Measurements from ENCODE around the gene FNIP2.
"Not testable (repeated sequence)": the region's sequence is repeated elsewhere in the genome, so short reads cannot be mapped to it uniquely, and the experiment has no call there.

FNIP2 gene

DNA sequence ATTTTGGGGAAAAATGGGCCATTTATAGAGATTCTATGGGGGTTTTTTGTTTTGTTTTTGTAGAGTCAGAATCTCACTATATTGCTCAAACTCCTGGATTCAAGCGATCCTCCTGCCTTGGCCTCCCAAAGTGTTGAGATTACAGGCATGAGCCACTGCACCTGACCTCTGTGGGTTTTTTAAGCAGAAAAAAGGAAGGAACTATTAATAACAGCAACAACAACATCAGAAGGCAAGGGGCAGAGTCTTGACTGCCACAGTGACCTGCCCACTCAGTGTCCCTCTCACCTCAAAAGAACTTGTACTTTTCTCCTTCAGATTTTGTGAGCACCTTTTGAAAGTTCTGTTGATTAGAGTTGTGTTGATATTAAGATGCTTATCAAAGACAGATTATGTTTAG is 48.1 kb downstream of the FNIP2 start:
- DNase-seq (ENCODE audit: low read depth) = no peak

DNA sequence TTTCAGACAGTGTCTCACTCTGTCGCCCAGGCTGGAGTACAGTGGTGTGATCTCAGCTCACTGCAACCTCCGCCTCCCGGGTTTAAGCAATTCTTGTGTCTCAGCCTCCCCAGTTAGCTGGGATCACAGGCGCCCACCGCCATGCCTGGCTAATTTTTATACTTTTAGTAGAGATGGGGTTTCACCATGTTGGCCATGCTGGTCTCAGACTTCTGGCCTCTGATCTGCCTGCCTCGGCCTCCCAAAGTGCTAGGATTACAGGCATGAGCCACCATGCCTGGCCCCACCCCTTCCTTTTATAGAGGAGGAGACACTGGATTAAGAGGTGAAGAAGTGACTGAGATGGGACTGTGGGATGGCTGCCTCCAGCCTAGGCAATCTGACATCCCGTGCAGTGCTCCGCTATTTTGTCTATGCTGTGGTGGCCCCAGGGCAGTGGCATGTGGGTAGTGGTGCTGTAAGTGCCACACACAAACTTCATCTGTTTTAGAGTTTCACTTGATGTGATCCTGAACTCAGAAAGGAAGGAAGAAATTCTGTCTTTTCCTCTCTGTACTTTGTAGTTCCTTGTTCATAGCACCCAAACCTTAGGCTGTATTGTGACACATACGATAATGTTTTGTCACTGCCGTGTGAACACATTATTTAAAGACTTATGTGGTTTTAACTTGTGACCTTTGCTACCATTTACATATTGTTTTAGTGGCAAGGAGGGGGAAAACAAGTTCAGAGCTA is 48.9 kb downstream of the FNIP2 start:
- no peak for DNase-seq (ENCODE audit: low read depth)

DNA sequence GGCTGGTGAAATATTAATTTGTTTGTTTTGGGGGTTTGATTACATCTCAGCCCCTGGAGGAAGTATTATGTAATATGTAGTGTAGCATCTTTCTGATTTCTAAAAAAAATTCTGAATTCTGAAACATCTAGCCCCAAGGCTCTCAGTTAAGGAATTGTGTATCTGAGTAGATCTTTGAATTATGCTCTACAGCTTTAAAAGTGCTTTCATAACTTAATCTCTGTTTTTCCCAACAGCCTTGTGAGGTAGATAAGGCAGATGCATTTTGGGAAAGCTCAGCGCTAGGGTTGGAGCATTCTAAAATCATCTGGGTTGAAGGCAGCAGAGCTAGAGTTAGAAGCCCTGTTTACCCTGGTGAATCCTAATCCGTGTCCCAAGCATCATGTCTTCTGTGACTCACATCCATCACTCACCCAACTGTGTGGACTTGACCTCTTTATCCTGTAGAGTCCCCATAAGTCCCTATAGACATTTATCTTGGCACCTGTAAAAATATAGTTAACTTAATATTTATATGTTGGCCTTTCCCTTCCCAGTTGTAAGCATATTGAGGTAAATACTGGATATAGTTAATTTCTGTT is 49.8 kb downstream of the FNIP2 start:
- no peak for DNase-seq (ENCODE audit: low read depth)

DNA sequence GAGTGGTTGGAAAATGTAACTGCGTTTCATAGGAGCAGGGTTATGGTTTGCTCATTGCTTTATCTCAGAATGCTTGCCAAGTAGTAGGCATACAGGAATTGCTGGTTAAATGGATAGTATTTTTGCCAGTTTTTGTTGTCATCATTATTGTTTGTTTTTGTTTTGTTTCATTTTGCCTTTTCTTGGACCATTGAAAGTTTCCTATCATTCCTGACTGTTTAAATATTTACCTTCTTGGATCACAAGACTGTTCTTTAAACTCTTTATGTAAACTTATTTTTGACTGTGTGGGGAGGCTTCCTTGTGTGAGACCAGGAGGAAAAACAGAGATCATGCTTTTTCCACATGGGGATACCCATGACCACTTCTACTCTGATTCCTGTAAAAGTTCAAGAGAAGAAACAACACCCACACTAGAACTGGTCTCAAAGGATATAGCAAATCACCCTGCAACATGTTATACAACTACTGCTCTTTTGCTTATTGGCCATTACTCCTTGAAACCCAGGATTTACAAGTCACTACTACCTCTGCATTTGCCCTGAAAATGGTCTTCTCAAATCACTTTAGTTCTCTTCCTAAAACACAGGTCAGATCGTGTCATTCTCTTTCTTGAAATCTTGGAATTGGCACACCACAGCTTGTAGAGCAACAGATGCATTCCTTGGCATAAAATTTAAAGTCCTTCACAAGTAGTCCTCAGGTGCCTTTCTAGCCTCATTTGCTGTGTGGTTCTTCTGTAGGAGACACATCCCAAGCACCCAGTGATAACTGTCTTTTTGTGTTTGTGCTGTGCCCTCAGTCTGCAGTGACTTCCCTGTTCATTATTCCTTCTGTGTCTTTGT is 51.3 kb downstream of the FNIP2 start:
- no peak for DNase-seq (ENCODE audit: low read depth)

DNA sequence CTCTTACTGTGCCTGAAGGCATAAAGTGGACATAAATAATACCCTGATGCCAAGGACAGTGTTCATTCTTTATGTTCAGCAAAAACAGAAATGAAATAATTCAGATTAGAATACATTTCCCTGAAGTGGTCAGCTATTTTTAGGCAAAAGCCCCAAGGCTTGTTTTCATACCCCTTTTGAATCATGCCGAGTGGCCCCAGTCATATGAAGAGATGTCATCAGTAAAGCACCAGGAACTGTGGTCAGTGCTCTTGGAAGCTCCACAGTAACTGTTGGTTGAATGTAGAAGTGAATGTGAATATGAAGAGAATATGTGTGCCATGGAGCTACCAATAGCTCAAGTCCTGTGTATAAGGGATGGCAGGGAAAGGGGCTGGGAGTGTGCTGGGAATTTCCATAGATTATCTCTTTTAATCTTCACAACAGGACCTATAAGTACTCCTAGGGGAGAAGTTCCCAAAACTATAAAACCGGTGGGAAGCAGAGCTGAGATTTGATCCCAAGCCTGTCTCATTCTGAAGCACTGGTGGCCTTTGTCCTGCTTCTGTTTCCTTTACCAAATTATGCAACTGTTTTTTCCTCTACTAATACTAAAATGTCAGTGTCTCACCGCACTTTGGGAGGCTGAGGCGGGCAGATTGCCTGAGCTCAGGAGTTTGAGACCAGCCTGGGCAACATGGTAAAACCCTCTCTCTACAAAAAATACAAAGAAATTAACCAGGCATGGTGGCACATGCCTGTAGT is 52.6 kb downstream of the FNIP2 start:
- no peak for DNase-seq (ENCODE audit: low read depth)

DNA sequence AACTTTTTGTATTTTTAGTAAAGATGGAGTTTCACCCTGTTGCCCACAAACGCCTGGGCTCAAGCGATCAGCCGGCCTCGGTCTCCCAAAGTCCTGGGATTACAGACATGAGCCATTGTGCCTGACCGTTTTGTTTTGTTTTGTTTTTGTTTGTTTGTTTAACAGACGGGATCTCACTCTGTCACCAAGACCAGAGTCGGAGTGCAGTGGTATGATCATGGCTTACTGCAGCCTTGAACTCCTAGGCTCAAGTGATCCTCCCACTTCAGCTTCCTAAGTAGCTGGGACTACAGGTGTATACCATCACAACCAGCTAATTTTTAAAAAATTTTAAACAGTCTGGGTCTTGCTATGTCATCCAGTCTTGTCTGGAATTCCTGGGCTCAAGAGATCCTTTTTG is 53.5 kb downstream of the FNIP2 start:
- DNase-seq (ENCODE audit: low read depth) = no peak

DNA sequence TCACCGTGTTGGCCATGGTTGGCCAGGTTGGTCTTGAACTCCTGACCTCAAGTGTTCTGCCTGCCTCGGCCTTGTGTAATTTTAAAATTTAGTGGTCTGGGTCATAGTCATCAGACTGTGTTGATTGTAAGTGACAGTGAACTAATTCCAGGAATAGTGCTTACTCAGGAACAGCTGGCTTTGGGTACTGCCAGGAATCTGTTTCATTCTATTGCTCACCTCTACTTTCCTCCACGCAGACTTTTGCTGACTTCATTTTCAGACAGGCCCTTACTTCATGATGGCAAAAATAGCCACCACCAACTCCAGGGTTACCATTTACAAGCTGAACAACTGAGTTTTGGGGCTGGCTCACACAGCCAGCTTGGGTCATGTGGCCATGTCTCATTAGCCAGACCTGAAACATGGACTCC is 54.6 kb downstream of the FNIP2 start:
- peak; percentile 57 for DNase-seq (ENCODE audit: low read depth)

DNA sequence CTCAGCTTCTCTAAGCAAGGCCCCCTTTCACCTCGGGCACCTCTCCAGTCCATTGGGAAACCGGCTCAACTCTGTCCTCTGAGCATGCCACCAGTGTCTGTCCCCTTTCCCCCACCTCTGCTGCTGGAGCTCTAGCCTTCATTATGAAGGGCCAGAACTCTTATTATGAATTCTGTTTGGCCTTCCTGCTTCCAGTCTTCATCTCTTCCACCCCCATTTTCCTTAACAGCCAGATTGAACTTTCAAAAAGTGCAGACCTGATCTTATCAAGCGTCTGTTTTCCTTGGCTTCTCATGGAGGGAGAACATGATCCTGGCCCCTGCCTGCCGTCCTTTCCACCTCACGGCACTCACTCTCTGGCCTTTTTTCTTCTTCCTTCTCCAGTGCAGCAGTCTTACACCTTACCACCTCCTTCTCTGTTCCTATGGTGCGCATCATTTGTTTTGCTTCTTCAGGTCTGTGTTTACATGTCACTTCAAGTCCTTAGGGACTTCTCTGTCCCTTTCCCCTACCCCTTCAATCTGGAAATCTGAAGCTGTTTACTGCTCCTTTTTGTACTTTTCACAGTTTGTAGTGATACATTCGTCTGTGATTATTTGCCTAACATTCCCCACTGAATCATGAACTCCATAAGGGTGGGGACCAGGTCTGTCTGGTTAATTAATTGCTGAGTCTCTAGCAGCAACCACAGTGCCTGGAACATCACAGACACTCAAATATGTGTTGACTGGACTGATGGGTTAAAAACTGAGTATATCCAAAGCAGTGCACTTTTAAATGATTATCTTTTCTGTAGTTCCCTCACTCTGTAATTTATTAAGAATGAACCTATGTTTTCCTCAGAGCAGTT is 55.8 kb downstream of the FNIP2 start:
- DNase-seq (ENCODE audit: low read depth) = no peak

DNA sequence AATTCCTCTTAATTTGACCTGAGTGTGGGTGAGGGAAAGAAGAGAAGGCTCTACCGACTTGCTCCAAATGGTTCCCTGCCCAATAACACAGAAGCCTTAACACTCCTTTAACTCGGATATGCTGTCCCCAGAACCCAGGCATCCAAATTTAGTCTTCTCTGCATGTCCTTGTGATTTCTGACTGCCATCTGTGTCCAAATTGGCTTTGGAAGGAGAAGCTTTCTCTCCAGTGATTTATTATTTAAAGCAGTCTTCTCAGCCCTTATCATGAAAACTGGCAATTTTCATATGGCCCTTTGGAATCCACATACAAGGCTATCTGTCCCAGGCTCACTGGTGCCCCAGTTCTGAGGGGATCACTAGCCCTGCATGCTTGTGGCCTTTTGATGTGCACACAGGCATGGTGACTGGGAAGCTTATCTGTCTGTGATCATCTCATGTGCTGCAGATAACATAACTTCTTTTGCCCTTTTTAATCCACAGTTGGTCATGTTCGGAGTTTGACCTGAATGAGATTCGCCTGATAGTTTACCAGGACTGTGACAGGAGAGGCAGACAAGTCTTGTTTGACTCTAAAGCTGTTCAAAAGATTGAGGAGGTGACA is 56.7 kb downstream of the FNIP2 start:
- DNase-seq (ENCODE audit: low read depth) = no peak

DNA sequence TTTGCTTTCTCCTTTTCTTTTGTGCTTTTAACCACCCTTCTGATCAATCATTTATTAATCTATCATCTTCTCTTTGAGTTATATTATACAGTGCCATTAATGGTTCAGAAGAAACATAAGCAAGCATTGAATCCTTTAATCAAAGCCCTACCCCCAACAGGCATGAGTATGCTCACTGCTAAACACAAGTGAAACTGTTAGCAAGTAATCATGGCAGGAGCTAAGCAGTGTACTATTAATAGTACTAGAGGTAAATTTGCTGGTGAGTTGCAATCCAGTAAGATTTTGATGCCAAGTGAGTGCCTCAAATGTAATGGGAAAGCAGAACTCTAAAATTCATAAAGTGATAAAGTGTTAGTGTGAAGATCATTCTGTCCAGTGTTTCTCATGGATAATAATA is 57.2 kb downstream of the FNIP2 start:
- DNase-seq (ENCODE audit: low read depth) = no peak

DNA sequence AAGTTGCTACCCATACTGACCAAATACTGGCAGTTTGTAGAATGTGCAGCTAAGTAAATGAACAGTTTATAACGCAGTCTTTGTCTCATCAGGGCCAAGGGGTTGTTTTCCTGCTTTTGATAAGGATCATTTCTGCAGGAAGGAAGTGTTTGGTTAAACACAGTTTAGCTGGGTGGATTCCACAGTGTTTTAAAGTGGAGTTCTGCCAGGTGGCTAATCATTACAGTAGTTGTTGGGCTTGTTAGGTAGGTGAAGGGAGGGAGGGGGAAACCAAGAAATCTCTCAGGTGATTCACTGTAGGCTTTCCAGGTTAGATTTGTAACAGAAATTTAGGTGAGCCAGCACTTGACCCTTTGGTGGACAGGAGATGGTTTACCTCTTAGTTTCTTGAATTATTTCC is 58.1 kb downstream of the FNIP2 start:
- DNase-seq (ENCODE audit: low read depth) = no peak

DNA sequence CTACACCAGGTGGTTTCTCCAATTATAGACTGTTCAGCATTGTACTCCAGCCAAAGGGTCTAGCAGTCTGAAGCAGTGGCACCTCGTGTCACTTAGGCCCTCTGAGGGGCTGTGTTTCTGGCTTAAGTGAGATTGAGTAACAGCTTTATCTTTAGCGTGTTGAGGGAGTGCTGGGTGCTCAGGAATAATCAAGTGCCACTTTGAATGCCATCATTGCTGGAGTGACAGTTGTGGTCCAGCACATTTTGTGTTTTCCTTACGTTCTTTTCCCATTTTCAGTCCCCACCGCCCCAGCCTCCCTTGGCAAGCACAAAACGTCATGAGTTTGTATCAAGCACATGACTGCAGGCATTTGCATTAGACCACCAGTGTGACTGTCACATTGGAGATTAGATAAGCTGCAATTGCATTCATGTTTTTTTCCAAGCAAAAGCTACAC is 58.7 kb downstream of the FNIP2 start:
- DNase-seq (ENCODE audit: low read depth) = no peak

DNA sequence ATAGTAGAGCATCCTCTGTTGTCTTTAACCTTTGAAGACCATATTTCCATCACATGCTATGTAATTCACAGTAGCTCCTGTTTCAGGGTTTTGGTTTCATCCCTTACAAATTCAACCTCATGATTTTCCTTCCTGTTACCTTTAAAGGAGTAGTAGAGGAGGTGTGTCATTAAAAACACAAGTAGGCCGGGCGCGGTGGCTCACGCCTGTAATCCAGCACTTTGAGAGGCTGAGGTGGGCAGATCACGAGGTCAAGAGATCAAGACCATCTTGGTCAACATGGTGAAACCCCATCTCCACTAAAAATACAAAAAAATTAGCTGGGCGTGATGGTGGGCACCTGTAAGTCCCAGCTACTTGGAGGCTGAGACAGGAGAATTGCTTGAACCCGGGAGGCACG is 59.3 kb downstream of the FNIP2 start:
- DNase-seq (ENCODE audit: low read depth) = not testable (repeated sequence)

DNA sequence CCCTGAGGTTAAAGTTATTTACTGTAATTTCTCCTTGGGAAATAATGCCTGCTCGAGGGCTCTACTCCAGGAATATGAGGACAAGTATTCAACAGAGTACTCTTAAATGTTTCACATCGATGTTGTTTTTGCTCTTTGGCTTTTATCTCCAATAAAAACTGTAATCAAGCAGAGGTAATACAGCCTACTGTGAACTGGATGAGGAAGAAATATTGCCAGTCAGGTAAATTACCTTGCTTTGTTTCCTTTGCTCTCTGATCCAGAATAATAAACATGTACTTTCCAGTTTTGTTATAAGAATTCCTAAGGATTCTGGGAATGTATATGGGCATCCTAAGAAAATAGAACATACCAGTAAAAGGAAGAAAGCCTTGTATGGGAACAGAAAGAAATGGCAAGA is 60.4 kb downstream of the FNIP2 start:
- no peak for DNase-seq (ENCODE audit: low read depth)

DNA sequence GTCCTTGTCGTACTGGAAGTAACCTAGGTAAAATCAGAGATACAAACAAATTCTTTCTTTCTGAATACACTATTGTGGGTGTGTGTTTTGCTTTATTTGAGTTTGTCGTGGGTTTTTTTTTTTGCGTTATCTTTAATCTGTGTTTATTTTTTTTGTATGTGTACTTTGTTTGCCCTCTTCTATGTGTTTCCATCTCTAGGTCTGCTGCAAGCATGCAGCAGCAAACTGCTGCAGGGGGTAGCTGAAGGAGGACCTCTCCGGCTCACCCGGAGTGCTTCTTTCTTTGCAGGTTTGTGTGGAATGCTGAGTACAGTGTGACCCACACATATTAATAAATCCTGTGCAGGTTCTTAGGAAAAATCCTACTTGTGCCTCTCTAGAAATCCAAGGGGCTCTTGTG is 64.8 kb downstream of the FNIP2 start:
- no peak for DNase-seq (ENCODE audit: low read depth)

DNA sequence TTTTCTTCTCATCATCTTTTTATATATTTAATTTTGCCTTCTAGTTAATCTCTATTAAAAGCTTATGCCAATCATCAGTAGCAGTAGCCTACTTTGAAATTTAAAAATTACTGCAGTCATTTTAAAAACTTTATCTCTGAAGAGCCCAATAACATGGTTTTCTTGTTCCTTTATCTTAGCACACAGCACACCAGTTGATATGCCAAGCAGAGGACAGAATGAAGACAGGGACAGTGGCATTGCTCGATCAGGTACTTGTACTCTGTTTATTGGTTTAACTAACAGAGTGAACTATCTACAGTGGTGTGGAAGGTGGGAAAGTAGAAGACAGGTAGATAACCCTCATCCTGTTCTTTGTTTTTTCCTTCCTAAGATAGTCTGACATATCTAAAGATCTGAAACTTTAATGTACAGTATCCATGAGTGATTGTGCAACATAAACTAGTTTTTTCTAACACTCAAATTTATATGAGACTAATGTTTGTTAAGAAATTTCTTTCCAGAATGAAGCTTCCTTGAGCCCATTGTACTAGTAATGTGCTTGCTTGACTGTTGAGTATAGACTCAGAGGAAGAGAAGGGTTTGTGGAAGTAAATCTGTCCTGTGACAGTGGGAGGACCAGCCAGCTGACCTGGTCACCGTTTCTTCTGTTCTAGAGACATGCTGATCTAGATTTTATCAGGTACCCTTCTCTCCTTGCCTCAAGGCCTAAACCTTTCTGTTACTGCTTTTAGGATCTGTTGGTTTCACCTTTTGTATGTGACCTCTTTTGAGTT is 66.6 kb downstream of the FNIP2 start:
- no peak for DNase-seq (ENCODE audit: low read depth)

DNA sequence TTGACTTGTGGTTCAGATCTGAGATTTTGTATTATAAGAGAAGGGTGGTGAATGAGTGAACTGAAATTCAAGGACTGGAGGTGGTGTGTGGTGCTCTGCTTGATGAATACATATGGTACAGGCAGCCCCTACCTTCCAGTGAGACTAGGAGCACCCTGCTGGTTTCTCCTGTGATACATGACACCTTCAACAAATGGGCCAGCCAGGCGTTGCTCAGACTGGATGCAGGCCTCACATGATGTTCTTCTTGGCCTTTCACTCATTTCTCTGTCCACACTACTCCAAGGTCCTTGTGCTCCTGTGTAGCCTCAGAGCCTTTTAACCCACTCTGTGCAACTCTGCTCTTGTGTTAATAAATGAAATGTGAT is 67.2 kb downstream of the FNIP2 start:
- DNase-seq (ENCODE audit: low read depth) = no peak

DNA sequence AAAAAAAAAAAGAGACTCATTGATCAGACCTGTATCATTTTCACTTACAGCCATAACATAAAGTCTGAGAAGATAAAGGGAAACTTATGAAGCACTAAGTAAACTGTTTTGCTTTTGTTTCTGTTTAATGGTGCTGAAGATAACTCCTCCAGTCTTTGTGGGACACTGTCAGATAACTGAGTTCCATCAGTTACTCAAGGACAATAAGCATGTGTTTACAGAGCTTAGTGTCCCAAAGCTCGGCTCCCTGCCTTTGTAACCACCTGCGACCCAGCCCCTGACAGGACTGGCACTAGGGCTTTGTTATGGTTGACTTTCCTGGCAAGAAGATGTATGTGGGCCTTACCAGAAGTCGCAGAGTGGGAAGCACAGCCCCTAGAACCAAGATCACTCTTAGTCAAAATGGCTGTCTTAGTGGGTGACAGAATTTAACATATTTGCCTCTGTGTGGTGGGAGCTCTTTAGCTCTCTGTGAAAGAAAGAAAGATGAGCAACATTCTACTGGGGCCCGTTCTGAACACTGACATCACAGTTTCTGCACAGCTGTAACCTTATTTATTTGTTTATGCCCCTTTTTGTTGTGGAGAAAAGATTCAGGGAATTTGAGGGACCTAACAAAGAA is 68.1 kb downstream of the FNIP2 start:
- DNase-seq (ENCODE audit: low read depth) = no peak

DNA sequence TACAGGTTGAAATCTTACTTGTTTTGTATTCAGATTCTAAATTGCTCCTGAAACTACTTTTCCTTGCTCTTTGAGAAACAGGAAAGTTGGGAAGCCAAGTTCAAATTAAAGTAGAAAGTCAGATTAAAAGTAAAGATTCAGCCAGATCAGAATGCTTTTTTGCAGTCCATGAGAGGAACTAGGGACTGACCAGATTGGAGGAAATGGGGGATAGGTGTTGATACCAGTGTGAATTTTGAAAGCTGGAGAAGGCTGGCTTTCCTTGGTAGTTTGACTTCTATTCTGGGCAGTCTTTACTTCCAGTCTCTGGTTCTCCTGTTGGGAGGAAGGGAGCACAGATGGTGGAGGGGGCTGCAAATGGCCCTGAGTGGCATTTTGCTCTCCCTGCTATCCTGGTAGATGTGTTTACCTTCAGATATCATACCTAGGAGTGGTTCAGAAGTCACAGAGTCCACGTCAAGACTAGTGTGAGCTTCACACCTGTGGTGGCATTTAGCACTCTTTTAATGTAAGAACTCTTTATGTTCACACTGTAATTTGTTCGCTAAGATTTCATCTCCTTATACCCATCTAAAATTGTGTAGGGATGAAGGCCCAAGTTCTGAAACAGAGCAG is 68.8 kb downstream of the FNIP2 start:
- DNase-seq (ENCODE audit: low read depth) = no peak

Data from non-pigmented ciliary epithelial cell (primary cell).